Vagina (tissue), 2 donors: ENCODE results near the gene SV2B.

Experiments used
- CTCF ChIP-seq, 3 experiments: fragments of 450-650 bp in 2 of 3; fragments of 200-600 bp in 1 of 3; sonication (generic) in 1 of 3; IDR thresholded peaks; one replicate each; pipeline ENCODE4 v1.5.1; 2017 to 2019; ENCODE audit warnings: antibody characterized with exemption in 3 of 3, mild to moderate bottlenecking in 2 of 3, moderate library complexity in 2 of 3
- POLR2A ChIP-seq, 2 donors: fragments of 450-650 bp; IDR thresholded peaks; one replicate each; pipeline ENCODE4 v1.6.1; 2017; ENCODE audit warnings: antibody characterized with exemption in 2 of 2, mild to moderate bottlenecking in 2 of 2, moderate library complexity in 2 of 2
- POLR2AphosphoS5 ChIP-seq, 2 donors: sonication (generic); formaldehyde crosslinking; IDR thresholded peaks; one replicate each; pipeline ENCODE4 v1.9.0; 2017; ENCODE audit warnings: antibody characterized with exemption in 2 of 2, mild to moderate bottlenecking in 2 of 2, low read depth in 1 of 2; ENCODE audit not compliant: insufficient read depth in 1 of 2

- TF ChIP-seq POLR2AphosphoS5 (IDR thresholded peaks at IDR 0.05; ENCODE audit: insufficient read depth in 1 of 2, low read depth in 1 of 2), result no peak
- no peak for TF ChIP-seq CTCF (IDR thresholded peaks at IDR 0.05)
- TF ChIP-seq POLR2A (IDR thresholded peaks at IDR 0.05), result no peak
Observed at GRCh38 chr15:91128016-91128415, 28.0 kb downstream of the SV2B start.
